Smooth muscle cell (in vitro differentiated cells): Measurements from ENCODE around the gene SLC8B1. TPM values are rescaled to one million over a fixed set of nuclear protein-coding genes. Genes with fewer than 3 reads are reported as not detected.

Source experiments
- DNase-seq: peaks from one replicate; lab custom pipeline; 2025; ENCODE audit not compliant: unreplicated experiment; lab: John Stamatoyannopoulos, UW
- H2AFZ ChIP-seq: fragments of 200-600 bp; sonication (generic); 2 replicates; pipeline ENCODE4 v1.6.0; 2016; ENCODE audit warnings: antibody characterized with exemption, low read depth, mild to moderate bottlenecking
- H3F3A ChIP-seq: fragments of 200-600 bp; sonication (generic); 2 replicates; pipeline ENCODE4 v1.6.0; 2017; ENCODE audit warnings: antibody characterized with exemption, low read depth
- H3K27ac ChIP-seq: fragments of 200-600 bp; sonication (generic); 2 replicates; pipeline ENCODE4 v1.5.1; 2016; ENCODE audit warnings: low read depth, mild to moderate bottlenecking
- H3K27me3 ChIP-seq: fragments of 200-600 bp; sonication (generic); 2 replicates; pipeline ENCODE4 v1.6.1; 2016; ENCODE audit warnings: low read depth, mild to moderate bottlenecking
- H3K36me3 ChIP-seq: fragments of 200-600 bp; sonication (generic); 2 replicates; pipeline ENCODE4 v1.5.1; 2016; ENCODE audit warnings: low read depth
- H3K4me1 ChIP-seq: fragments of 200-600 bp; sonication (generic); 2 replicates; pipeline ENCODE4 v1.5.1; 2016; ENCODE audit warnings: low read depth
- H3K4me2 ChIP-seq: fragments of 200-600 bp; sonication (generic); 2 replicates; pipeline ENCODE4 v1.6.0; 2016; ENCODE audit warnings: mild to moderate bottlenecking
- H3K4me3 ChIP-seq: fragments of 200-600 bp; sonication (generic); 2 replicates; pipeline ENCODE4 v1.5.1; 2016; ENCODE audit warnings: mild to moderate bottlenecking
- H3K79me2 ChIP-seq: fragments of 200-600 bp; sonication (generic); 2 replicates; pipeline ENCODE4 v1.6.0; 2016; ENCODE audit warnings: low read depth, mild to moderate bottlenecking
- H3K9ac ChIP-seq: fragments of 200-600 bp; sonication (generic); 2 replicates; pipeline ENCODE4 v1.6.0; 2016; ENCODE audit warnings: low read depth
- H3K9me3 ChIP-seq: fragments of 200-600 bp; sonication (generic); replicated peaks from 2 replicates; pipeline ENCODE4 v1.5.1; 2016; ENCODE audit warnings: low read depth
- H4K20me1 ChIP-seq: fragments of 200-600 bp; sonication (generic); 2 replicates; pipeline ENCODE4 v1.6.0; 2016; ENCODE audit warnings: low read depth
- CTCF ChIP-seq: fragments of 200-600 bp; sonication (generic); IDR thresholded peaks from 2 replicates; pipeline ENCODE4 v1.5.1; 2017; ENCODE audit warnings: borderline replicate concordance, mild to moderate bottlenecking, antibody characterized with exemption; ENCODE audit not compliant: insufficient read depth, poor library complexity, severe bottlenecking
- WGBS: methylation state at CpG from one replicate; pipeline ENCODE4 v1.1.7; 2016; ENCODE audit warnings: low lambda C conversion rate; 5-methylcytosine and 5-hydroxymethylcytosine counted together
- polyA plus RNA-seq: library from polyadenylated mRNA; unstranded; fragments of >200 nt; fragmentation: Nextera tagmentation; extraction: Ambion mirVana; gene quantifications from 2 replicates; pipeline ENCODE4 v1.2.1, GENCODE V29; 2016
- total RNA-seq: library from RNA; depleted of rRNA; stranded (reverse); fragments of >200 nt; gene quantifications from 2 replicates; pipeline ENCODE4 v1.2.3, GENCODE V29; 2014

Gene SLC8B1
- total and polyA plus RNA-seq, 2 experiments from 2014 or later: 11.8 to 14.3 TPM

GRCh38 chr12:113378291-113378690 lies 43.4 kb upstream of the SLC8B1 start:
- Histone ChIP-seq H2AFZ (no peak overlapping the region), H3K27ac (no peak overlapping the region), H3K4me2 (no peak overlapping the region), H3K4me3 (no peak overlapping the region), H3K79me2 (no peaks in the 10 kb centered on the region), H3K9ac (no peak overlapping the region), H3K9me3 (no peaks in the 10 kb centered on the region), H4K20me1 (no peaks in the 10 kb centered on the region), H3K4me1 (no peaks in the 10 kb centered on the region), H3F3A (no peaks in the 10 kb centered on the region), H3K36me3 (no peaks in the 10 kb centered on the region), H3K27me3 (no peaks in the 10 kb centered on the region)
- TF ChIP-seq CTCF: no peak
- no peak for DNase-seq
- 96% methylated on average over 3 of the region's 3 CpGs for WGBS

- Histone ChIP-seq H3K9ac (no peak overlapping the region), H3K4me3 (no peak overlapping the region), H3K9me3 (no peaks in the 10 kb centered on the region), H3K36me3 (no peaks in the 10 kb centered on the region), H4K20me1 (no peaks in the 10 kb centered on the region), H2AFZ (no peak overlapping the region), H3K27me3 (no peaks in the 10 kb centered on the region), H3F3A (no peaks in the 10 kb centered on the region), H3K79me2 (no peaks in the 10 kb centered on the region), H3K4me1 (no peaks in the 10 kb centered on the region), H3K27ac (no peak overlapping the region), H3K4me2 (no peak overlapping the region)
- TF ChIP-seq CTCF: no peak
- 96% methylated on average over 4 of the region's 4 CpGs for WGBS
- no peak for DNase-seq
Observed at GRCh38 chr12:113374823-113375428, 40.0 kb upstream of the SLC8B1 start.

- no peak overlapping the region for H3K4me3 ChIP-seq
- no peak overlapping the region for H3K27ac ChIP-seq
- no peaks in the 10 kb centered on the region for H3K79me2 ChIP-seq
- H3K4me1 ChIP-seq: no peaks in the 10 kb centered on the region
- H2AFZ ChIP-seq: no peak overlapping the region
- TF ChIP-seq CTCF: no peak
- no peak for DNase-seq
- H3K36me3 ChIP-seq: no peaks in the 10 kb centered on the region
- H3K4me2 ChIP-seq: no peak overlapping the region
- H4K20me1 ChIP-seq: peaks cover 2% of the 10 kb centered on the region
- H3K9ac ChIP-seq: no peak overlapping the region
- WGBS: 94% methylated on average over 3 of the region's 3 CpGs
- H3K27me3 ChIP-seq: no peaks in the 10 kb centered on the region
- no peaks in the 10 kb centered on the region for H3K9me3 ChIP-seq
- H3F3A ChIP-seq: no peaks in the 10 kb centered on the region
Observed at GRCh38 chr12:113373969-113374368, 39.1 kb upstream of the SLC8B1 start.

- Histone ChIP-seq H3K4me1 (no peaks in the 10 kb centered on the region), H3K27ac (no peak overlapping the region), H3K36me3 (no peaks in the 10 kb centered on the region), H3K79me2 (no peaks in the 10 kb centered on the region), H3K9me3 (no peaks in the 10 kb centered on the region), H3K4me2 (no peak overlapping the region), H4K20me1 (peaks cover 7% of the 10 kb centered on the region), H3K27me3 (no peaks in the 10 kb centered on the region), H3F3A (no peaks in the 10 kb centered on the region), H3K9ac (no peak overlapping the region), H2AFZ (no peak overlapping the region), H3K4me3 (no peak overlapping the region)
- WGBS: 89% methylated on average over 3 of the region's 3 CpGs
- no peak for DNase-seq
- TF ChIP-seq CTCF: no peak
Observed at GRCh38 chr12:113373440-113373839, 38.5 kb upstream of the SLC8B1 start.
